HG03457 (cell line): ENCODE measurements around the gene DPF3.

ENCODE experiments used
- ATAC-seq: cut with Tn5 transposase; IDR thresholded peaks from one replicate; pipeline ENCODE4 v1.9.1; 2021; ENCODE audit warnings: moderate number of reproducible peaks; ENCODE audit not compliant: unreplicated experiment

The DPF3 gene

GRCh38 chr14:72722201-72722785 is 171.6 kb downstream of the DPF3 start:
- no peak for ATAC-seq

DNA sequence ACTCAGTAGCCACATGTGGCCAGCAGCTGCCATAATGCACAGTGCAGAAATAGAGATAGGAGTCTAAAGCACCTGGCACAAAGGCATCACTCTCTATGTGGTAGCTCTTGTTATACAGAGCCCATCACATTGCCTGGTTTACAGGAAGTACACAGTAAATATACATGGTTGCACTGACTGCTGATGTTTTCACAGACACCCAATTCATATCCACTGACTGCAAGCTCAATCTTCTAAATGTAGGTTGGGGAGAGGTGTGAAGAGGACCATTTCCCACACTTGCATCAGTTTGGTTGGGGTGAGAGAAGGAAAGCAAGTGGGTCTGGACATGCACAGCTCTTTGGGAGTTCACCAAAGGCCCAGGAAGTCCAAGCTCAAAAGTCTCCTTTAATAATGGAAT is 172.8 kb downstream of the DPF3 start:
- ATAC-seq = no peak

DNA sequence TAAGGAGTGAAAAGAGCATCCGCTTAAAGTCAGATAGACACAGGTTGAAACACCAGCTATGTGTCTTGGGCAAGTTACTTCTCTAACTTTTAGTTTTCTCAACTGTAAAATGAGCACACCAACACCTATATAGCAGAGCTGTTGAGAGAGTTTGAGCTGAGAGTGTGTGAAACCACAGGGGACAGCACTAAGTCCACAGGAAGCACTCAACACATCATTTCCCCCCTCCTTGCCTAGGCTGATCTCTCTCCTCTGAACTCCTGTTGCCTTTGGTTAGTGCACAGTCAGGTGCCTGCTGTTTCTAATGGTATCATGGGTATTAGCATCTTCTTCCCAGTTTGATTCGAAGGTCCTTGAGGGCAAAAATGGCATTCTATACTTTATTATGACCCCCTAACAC is 176.7 kb downstream of the DPF3 start:
- ATAC-seq = no peak

- ATAC-seq = no peak
Observed at GRCh38 chr14:72716476-72716875, 177.4 kb downstream of the DPF3 start.

DNA sequence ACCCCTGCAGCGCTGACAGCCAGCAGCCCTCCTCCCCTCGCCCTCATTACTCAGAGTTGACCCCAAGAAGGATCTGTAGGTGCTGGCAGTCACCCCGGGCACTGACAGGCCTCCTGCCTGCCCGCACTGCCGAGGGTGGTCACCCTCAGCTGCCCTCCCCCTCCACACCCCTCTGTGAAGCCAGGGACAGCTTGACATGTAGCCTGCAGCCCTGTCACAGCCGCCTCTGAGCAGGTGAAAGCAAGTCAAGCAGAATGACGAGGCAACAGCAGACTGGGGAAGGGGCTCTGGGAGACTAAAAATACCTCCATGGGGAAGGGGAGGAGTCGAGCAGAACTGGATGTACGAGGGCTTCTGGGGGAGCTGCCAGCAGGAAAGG is 178.1 kb downstream of the DPF3 start:
- no peak for ATAC-seq

DNA sequence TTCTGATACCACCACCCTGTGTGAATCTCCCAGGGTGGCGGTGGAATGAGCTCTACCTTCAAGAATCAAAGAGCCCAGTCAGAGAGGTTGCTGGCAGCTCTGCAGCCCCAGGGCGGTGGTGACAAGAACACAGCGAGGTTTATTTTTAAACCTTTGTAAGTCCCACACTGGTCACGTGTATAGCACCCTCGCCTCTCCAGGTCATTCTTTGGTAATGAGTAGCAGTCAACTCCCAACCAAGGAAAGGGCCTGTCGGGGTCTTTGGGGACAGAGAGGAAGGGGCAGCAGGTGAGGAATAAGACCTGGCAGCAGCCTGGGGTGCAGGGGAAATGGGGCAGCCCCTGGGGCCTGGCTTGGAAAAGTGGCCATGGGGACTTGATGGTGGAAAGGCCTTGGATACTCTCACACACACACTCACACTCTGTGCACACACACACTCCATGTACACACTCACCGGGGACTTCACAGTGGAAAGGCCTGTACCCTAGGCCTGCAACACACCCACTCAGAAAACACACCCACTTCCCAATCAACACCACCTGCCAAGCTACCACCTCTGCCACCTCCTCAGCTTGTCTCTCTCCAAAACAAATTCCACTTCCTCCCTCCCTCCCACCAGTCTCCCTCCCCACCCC is 178.6 kb downstream of the DPF3 start:
- ATAC-seq = no peak

DNA sequence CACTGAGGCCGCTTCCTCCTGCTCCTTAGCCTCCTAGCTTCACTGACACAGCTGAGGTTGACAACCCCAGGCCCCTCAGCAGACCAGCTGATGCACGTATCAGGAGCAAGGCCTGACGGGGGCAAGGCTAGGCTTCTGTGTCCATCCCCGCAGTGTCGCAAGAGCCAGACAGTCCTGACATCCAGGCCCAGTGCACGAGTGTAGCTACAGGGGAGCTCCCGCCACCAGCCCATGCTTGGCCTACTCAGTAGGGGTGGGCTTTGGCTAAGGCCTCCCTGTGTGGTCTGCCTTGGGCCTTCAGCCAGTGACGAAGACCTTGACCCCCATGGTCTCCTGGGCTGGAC is 179.1 kb downstream of the DPF3 start:
- no peak for ATAC-seq

GRCh38 chr14:72714094-72714493 is 179.8 kb downstream of the DPF3 start:
- no peak for ATAC-seq

GRCh38 chr14:72711936-72712335 is 182.0 kb downstream of the DPF3 start:
- ATAC-seq = no peak

DNA sequence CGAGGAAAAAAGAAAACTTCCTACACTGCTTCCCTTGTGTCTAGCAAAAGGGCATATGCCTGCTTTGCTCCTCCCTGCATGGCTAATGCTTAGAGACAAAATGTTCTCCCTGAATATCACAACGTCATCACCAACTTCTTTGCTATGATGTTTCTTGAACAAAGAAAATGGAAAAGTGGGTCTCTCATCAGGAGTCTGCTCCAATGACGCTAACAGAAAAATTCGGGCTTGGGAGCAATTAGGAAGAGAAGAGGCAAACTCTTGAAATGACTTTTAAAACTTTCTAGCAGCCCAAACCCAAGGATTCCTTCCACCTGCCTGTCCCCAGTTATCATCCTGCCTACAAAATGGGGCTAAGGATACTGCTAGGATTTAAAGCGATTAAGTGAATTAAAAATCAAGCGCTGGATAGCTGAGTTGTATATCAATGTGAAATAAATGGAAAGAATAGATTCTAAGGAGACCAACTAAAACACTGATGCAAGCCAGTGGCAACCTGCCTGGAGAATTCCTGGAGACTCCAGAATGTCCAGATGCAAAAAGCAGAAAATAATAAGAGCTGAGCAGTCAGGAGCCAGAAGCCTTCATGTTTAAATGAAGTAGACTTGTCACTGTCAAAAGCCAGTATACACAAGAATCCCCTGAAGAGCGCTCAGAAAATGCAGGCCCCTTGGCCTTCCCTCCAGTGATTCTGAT is 183.8 kb downstream of the DPF3 start:
- ATAC-seq = no peak

DNA sequence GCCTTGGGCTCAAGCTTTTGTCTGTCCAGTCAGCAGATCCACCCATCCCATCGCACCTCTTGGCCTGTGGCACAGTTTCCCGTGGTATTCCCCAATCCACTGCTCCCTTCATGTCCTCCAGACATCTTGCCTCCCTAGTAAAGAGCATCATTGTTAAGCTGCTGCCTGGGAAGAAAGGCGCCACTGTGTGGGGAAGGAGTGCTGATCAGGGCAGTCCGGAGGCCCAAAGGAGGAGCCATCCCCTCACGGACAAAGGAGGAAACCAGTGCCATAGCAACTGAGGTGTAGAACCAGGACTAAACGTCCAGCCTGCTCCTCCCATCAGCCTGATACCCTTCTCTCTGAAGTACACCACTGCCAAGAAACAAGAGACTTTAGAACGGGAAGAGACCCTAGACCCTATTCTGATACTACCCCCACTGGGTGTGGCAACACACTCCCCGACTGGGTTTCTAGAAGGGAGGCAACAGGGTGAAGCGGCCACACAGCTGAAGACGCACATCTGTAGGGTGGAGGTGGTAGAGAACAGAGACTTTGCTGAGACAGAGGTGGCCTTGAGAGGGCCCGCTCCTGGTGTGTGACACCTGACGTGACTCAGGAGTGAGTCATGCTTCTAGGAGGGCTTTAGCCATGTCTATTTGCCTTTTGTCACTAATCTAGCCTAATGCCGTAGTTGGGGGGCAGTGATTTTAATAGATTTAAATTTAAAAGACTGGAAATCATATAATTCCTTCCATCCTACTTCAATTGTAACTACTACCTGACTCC is 185.0 kb downstream of the DPF3 start:
- no peak for ATAC-seq

DNA sequence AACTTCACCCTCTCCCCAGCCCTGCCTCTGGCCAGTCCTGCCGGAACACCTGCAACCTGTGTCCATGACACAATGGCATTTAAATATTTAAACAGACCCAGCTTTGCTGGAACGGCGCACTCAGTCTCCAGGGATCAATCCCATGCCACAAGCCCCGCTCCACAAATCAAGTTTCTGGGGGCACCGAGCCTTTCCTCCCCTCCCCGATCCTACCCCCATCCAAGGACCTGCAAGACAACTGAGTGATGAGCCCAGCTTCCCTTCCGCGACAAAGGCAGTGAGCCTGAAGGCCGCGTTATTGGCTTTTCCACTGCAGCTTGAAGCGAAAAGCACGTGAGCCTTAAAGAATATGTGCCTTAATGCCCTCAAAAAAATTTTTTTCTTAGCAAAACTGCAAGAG is 185.7 kb downstream of the DPF3 start:
- no peak for ATAC-seq

DNA sequence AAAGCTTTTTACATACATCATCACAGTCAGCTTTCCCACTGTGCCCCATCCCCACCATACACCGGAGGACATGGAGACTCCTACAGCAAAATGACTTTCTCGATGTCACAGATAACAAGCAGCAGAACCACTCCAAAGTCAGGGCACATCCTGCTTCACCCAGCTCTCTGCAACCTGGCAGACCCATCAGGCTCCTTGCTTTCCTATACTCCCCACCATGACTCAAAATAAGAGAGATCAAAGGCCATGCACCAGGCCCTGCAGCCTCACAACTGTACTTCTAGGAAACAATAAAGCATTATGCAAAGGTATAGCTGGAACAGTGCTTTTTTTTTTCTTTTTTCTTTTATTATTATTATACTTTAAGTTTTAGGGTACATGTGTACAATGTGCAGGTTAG is 187.4 kb downstream of the DPF3 start:
- no peak for ATAC-seq

GRCh38 chr14:72704502-72704901 is 189.4 kb downstream of the DPF3 start:
- no peak for ATAC-seq

- ATAC-seq = no peak
Observed at GRCh38 chr14:72701605-72702004, 192.3 kb downstream of the DPF3 start.

DNA sequence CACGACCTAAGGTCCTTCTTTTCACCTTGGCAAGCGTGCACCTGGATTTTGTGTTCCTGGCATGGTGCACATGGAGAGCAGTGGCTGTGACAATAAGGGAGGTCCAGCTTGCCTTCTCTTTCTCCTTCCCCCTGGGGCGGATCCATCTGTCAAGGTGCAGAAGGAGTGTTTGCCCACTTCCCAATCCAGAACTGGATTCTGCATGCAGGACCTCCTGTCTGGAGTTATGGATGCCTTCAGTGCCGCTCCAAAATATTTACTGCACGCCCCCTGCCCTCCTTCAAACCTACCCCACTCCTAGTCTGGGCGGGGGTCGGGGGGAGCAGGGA is 192.7 kb downstream of the DPF3 start:
- ATAC-seq = no peak

DNA sequence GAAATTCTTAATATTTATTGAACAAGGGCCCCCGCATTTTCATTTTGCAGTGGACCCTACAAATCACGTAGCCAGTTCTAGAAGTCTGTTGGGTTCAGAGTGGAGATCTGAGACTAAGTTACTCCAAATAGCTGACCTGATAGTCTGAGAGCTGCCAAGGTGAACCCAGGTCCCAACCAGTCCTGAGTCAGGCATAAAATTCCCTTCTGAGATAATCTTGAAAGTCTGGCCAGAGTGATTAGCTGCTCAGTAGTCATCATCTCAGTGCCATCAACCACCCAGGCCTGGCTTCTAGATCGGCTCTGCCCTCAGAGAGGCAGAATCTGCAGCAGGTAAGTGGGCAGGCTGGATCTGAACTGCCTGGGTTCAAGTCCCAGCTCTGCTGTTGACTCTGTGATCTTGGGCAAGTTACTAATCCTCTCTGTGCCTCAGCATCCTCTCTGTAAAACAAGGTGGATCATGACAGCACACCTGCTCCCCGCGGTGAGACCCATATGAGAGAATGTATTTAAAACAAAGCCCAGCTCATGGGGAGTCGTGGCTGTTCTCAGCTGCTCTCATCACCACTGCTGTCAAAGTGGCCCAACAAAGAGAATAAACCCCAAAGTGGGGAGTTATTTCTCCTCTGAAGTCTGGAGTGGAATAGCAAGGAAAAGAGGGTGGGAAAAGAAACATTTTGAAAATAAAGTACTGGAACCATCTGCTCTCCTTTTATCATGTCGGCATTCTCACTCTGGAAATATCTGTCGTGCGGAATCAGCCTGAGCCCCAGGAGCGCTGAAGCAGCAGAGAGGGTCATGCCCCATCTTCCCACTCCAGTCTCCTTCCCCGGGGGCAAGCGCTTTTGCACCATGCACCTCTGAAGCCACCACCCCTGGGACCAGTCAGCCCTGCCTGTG is 193.3 kb downstream of the DPF3 start:
- no peak for ATAC-seq

DNA sequence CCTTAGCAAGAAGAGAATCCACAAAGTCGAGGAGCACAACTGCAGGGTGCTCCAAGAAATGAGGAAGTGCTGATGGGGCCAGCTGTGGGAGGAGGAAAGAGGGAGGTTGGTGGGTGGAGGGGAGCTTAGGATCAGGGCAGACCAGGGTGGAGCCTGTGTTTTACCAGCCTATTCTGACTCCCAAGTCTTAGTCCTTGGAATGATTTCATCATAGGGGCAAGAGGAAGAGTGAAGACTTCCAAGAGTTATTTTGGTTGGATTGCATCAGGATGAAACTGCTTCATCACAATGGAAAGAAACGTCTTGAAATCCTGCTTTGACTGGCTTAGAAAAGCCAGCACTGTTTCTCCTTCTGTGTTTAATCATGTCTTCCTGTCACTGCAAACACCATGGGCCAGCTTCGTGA is 194.0 kb downstream of the DPF3 start:
- ATAC-seq = no peak

DNA sequence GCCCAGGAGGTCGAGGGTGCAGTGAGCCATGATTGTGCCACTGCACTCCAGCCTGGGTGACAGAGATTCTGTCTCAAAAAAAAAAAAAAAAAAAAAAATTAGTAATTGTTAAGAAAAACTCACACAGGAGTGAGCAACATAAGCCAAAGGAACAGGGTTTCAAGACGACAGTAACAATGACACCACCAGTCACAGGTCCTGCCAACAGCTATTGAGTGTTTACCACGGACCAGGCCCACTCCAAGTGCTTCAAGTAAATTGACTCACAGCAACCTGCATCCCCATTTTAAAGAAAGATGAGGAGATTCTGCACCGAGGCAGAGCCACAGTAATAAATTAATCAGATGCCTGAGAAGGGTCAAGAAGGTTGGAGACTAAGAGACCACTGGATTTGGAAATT is 194.5 kb downstream of the DPF3 start:
- no peak for ATAC-seq

- ATAC-seq = no peak
Observed at GRCh38 chr14:72692696-72693095, 201.2 kb downstream of the DPF3 start.

DNA sequence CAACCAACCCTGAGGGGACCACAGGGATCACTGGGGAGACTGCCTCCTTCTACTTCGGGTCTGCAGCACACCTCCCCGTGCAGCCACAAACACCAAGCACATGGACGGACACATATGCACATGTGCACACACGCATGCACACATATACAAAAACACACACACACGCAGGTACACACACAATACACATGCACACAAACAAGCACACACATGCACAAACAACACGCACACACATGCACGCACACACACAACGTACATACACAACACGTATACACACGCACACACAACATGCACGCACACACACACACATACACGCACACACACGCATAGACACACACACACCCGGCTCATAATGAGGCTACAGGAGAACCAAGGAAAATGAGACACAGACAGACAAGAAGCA is 203.6 kb downstream of the DPF3 start:
- no peak for ATAC-seq
